Heart left ventricle (tissue), 16 donors: Measurements from ENCODE around the gene KCNMB2. TPM values are rescaled to one million over a fixed set of nuclear protein-coding genes. Genes with fewer than 3 reads are reported as not detected.

ENCODE experiments used
- ATAC-seq, 4 donors: fragments of 200-7000 bp; cut with Tn5 transposase; one replicate each; pipeline ENCODE4 v1.9.1; 2020 to 2022; ENCODE audit warnings: moderate library complexity in 4 of 4, mild to moderate bottlenecking in 3 of 4, moderate number of reproducible peaks in 1 of 4
- DNase-seq, 5 donors: peaks; one replicate each; pipeline ENCODE4 v3.0.0-alpha.2; 2020
- H3K27ac ChIP-seq, 12 donors: fragments of 200-600 bp; sonication (generic) in 4 of 12; one replicate each; pipeline versions ENCODE4 v1.5.0 to v1.8.0; 2016 to 2022; ENCODE audit warnings: mild to moderate bottlenecking in 2 of 12
- H3K27me3 ChIP-seq, 9 donors: fragments of 200-600 bp; sonication (generic) in 2 of 9; one replicate each; pipeline versions ENCODE4 v1.5.1 to v1.8.0; 2016 to 2022; ENCODE audit warnings: mild to moderate bottlenecking in 3 of 9
- H3K36me3 ChIP-seq, 9 donors: fragments of 200-600 bp; sonication (generic) in 2 of 9; one replicate each; pipeline versions ENCODE4 v1.5.0 to v1.8.0; 2018 to 2022; ENCODE audit warnings: mild to moderate bottlenecking in 2 of 9
- H3K4me1 ChIP-seq, 12 donors: fragments of 200-600 bp; sonication (generic) in 4 of 12; one replicate each; pipeline versions ENCODE4 v1.5.0 to v1.8.0; 2016 to 2022; ENCODE audit warnings: mild to moderate bottlenecking in 3 of 12
- H3K4me3 ChIP-seq, 12 donors: fragments of 200-600 bp; sonication (generic) in 4 of 12; one replicate each; pipeline versions ENCODE4 v1.5.0 to v1.8.0; 2017 to 2022; ENCODE audit warnings: mild to moderate bottlenecking in 9 of 12, moderate library complexity in 4 of 12
- H3K9me3 ChIP-seq, 12 donors: fragments of 200-600 bp; sonication (generic) in 4 of 12; one replicate each; pipeline versions ENCODE4 v1.5.0 to v1.8.0; 2016 to 2022; ENCODE audit warnings: mild to moderate bottlenecking in 1 of 12
- POLR2A ChIP-seq, 2 donors: fragments of 450-650 bp; IDR thresholded peaks; one replicate each; pipeline ENCODE4 v1.6.1; 2017; ENCODE audit warnings: antibody characterized with exemption in 2 of 2, mild to moderate bottlenecking in 2 of 2, moderate library complexity in 2 of 2
- WGBS, 4 donors: extraction: QIAGEN DNeasy Blood & Tissue Kit in 2 of 4; methylation state at CpG; one replicate each; pipeline versions ENCODE4 v1.1.5 to v1.1.7; 2013 to 2018; 5-methylcytosine and 5-hydroxymethylcytosine counted together
- intact Hi-C, 10 donors: fragments of 100-400 bp; cut with DNase I; formaldehyde crosslinking; loops; one replicate each; pipeline versions ENCODE4 v1.11.1 to v1.14.2; 2022
- polyA plus RNA-seq, 2 donors: library from polyadenylated mRNA; stranded (reverse); fragments of 200-250 nt; gene quantifications; one replicate each; pipeline ENCODE4 v1.2.3, GENCODE V29; 2013
- total RNA-seq, 9 donors: library from RNA; depleted of rRNA in 2 of 9; stranded (reverse); fragments of >200 nt in 2 of 9; fragmentation: NEBNext Ultra II Directional in 3 of 9; extraction: Animal tissue kit (Norgen Biotek cat#: 25700) in 3 of 9; gene quantifications; one replicate each; pipeline versions ENCODE4 v1.1.0 to v1.2.4, GENCODE V29; 2016 to 2023
- TF ChIP-seq, protein P1 (sequence below), 12 donors: fragments of 200-600 bp; sonication (generic) in 4 of 12; IDR thresholded peaks; one replicate each; pipeline versions ENCODE4 v1.5.0 to v1.8.0; 2018 to 2022; ENCODE audit warnings: antibody characterized with exemption in 12 of 12, mild to moderate bottlenecking in 5 of 12
- donor health status: ischemic (EF 13 %, LVEDD 7.1; RV severe dilation, severe dysfunction).
- donor health status: healthy with polysubstance abuse.
- donor health status: DM: no; HTN: yes; CAD: no.
- donor health status: DM: no; HTN: no; CAD: no.
- donor health status: ischemic (EF 25% LVEDD 6.9; RV normal size, moderate dysfunction).
- donor health status: ischemic (EF 25% LVEDD 5.7; RV mildly dilated, moderate dysfunction).
- donor health status: healthy.
- donor health status: DM: yes; HTN: yes; CAD: no.
- donor health status: ischemic (EF 35%, LVEDD 5.7; RV mildly dilated, moderate dysfunction).
- donor health status: nonischemic (EF 11% LVEDD 7.7; RV severe dilation, severe dysfunction).
- donor health status: DM: yes; HTN: yes; CAD: no.
- donor health status: PGD.
- donor health status: ischemic (EF 29% LVEDD 5.4; RV normal size, mild dysfunction).
- donor health status: nonischemic (EF 23%, LVEDD 6.1; RV moderate dilation, normal function).

Gene KCNMB2
- total and polyA plus RNA-seq, 11 donors: 0.37 to 5.7 (median 2.0) TPM; not detected in 1

- no peaks in the 10 kb centered on the region for H3K36me3 ChIP-seq
- intact Hi-C loops: no loop called here
- 52 to 76% (median 64%) methylated on average over 3 of the region's 3 CpGs for WGBS, 4 donors
- ATAC-seq (no peak), DNase-seq (no peak)
- peaks cover 0 to 3% (median 0%) of the 10 kb centered on the region in 12 donors for H3K9me3 ChIP-seq
- no peak overlapping the region for H3K4me3 ChIP-seq
- H3K4me1 ChIP-seq: no peaks in the 10 kb centered on the region
- H3K27me3 ChIP-seq: no peaks in the 10 kb centered on the region
- TF ChIP-seq, protein P1, sequence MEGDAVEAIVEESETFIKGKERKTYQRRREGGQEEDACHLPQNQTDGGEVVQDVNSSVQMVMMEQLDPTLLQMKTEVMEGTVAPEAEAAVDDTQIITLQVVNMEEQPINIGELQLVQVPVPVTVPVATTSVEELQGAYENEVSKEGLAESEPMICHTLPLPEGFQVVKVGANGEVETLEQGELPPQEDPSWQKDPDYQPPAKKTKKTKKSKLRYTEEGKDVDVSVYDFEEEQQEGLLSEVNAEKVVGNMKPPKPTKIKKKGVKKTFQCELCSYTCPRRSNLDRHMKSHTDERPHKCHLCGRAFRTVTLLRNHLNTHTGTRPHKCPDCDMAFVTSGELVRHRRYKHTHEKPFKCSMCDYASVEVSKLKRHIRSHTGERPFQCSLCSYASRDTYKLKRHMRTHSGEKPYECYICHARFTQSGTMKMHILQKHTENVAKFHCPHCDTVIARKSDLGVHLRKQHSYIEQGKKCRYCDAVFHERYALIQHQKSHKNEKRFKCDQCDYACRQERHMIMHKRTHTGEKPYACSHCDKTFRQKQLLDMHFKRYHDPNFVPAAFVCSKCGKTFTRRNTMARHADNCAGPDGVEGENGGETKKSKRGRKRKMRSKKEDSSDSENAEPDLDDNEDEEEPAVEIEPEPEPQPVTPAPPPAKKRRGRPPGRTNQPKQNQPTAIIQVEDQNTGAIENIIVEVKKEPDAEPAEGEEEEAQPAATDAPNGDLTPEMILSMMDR (IDR thresholded peaks at IDR 0.05): no peak
- no peak for TF ChIP-seq POLR2A (IDR thresholded peaks at IDR 0.05)
- H3K27ac ChIP-seq: no peak overlapping the region
These were observed 43.7 kb upstream of the KCNMB2 start for GRCh38 chr3:178492491-178492890.

DNA sequence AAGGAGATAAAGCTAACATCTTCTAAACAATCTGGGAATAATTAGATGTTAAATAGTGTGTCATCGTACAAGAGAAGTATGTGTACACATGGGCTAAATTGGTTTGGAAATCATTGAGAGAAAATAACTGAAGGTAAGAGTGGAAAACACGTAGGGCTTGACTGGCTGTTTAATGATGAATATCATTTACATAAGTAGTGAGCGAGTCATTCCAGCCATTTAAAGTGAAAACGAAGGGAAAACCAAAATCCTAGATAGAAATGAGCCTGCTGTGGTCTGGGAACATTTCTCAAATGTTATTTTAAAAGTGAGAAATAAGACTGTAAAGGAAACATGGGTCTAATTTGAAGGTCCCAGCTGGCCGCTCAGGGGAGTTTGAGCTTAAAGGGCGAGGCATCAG, 41.9 kb upstream of the KCNMB2 start:
- WGBS, 4 donors: 72 to 87% (median 76%) methylated on average over 6 of the region's 6 CpGs
- ATAC-seq: no peak
- intact Hi-C loops: no loop called here

DNA sequence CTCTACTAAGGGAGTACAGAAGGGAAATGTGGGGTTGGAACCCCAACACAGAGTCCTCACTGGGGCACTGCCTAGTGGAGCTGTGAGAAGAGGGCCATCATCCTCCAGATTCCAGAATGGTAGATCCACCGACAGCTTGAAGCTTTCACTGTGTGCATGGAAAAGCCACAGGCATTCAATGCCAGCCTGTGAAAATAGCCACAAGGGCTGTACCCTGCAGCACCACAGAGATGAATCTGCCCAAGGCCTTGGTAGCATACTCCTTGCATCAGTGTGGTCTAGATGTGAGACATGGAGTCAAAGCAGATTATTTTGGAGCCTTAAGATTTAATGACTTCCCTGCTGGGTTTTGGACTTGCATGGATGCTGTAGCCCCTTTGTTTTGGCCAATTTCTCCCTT, 39.3 kb upstream of the KCNMB2 start:
- no peaks in the 10 kb centered on the region for H3K27me3 ChIP-seq
- no peak overlapping the region for H3K27ac ChIP-seq
- no peaks in the 10 kb centered on the region for H3K36me3 ChIP-seq
- H3K4me1 ChIP-seq: no peaks in the 10 kb centered on the region
- no peak overlapping the region for H3K4me3 ChIP-seq
- intact Hi-C loops: no loop called here
- TF ChIP-seq POLR2A (IDR thresholded peaks at IDR 0.05): no peak
- TF ChIP-seq, protein P1 (IDR thresholded peaks at IDR 0.05): no peak
- H3K9me3 ChIP-seq: peaks cover 0 to 3% (median 0%) of the 10 kb centered on the region in 12 donors
- 89 to 100% (median 95%) methylated on average over 1 of the region's 1 CpG for WGBS, 4 donors
- no peak for DNase-seq
- ATAC-seq: no peak

More for the DNA sequence above, 41.9 kb upstream of the KCNMB2 start:
- DNase-seq: no peak
- no peaks in the 10 kb centered on the region for H3K36me3 ChIP-seq
- no peak overlapping the region for H3K27ac ChIP-seq
- H3K4me3 ChIP-seq: no peak overlapping the region
- TF ChIP-seq, protein P1 (IDR thresholded peaks at IDR 0.05): no peak
- no peak for TF ChIP-seq POLR2A (IDR thresholded peaks at IDR 0.05)
- no peaks in the 10 kb centered on the region for H3K27me3 ChIP-seq
- no peaks in the 10 kb centered on the region for H3K4me1 ChIP-seq
- H3K9me3 ChIP-seq: peaks cover 0 to 3% (median 0%) of the 10 kb centered on the region in 12 donors

DNA sequence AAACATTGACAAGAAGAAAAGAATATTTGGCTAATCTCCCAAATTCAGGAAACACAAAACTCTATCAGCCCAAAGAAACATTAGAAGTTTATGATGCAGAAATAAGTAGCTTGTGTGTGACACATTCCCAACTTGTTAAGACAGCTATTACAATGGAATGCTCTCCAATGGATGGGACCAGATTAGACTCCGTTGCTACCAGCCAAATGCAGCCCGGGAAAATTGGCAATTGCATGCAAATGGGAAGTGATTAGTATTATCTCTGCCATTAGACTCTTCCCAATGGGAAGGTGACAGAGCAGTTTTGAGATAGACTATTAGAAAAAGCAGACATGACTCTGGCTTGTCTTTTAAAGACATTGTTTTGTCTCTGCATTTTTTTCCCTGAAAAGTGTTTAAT, 37.4 kb upstream of the KCNMB2 start:
- Histone ChIP-seq H3K9me3 (peaks cover 0 to 3% (median 0%) of the 10 kb centered on the region in 12 donors), H3K36me3 (no peaks in the 10 kb centered on the region), H3K4me3 (no peak overlapping the region), H3K27ac (no peak overlapping the region), H3K27me3 (no peaks in the 10 kb centered on the region), H3K4me1 (no peaks in the 10 kb centered on the region)
- ATAC-seq (no peak), DNase-seq (no peak)
- intact Hi-C loops: no loop called here
- WGBS, 4 donors: 10 to 21% (median 15%) methylated on average over 2 of the region's 2 CpGs
- TF ChIP-seq, protein P1 (IDR thresholded peaks at IDR 0.05): no peak
- TF ChIP-seq POLR2A (IDR thresholded peaks at IDR 0.05): no peak
